Measurements from ENCODE around the gene CEACAM4.
"Not testable (repeated sequence)": the region's sequence is repeated elsewhere in the genome, so short reads cannot be mapped to it uniquely, and the experiment has no call there.

The CEACAM4 gene

GRCh38 chr19:41626877-41627276 lies at the start of gene CEACAM4:
CEACAM4 (minus strand) TSS chr19:41627074; CDS start chr19:41626963, 111 bp downstream.
- no peak within 1 kb of the TSS for H3K27ac ChIP-seq
- H3K9me3 ChIP-seq: peaks cover 21% of the 10 kb centered on the region
- H3K27me3 ChIP-seq: peaks cover 21% of the 10 kb centered on the region; the same call in 1 of the 2 replicates
- H3K9ac ChIP-seq: no peak within 1 kb of the TSS
- no peak within 1 kb of the TSS for H3K4me2 ChIP-seq
- no peaks in the 10 kb centered on the region for H4K20me1 ChIP-seq
- no peak for TF ChIP-seq Cebpa-rat (IDR thresholded peaks at IDR 0.05)
- H3K4me3 ChIP-seq: no peak within 1 kb of the TSS
- H3K4me1 ChIP-seq: no peaks in the 10 kb centered on the region
- no peaks in the 10 kb centered on the region for H3K36me3 ChIP-seq

- Histone ChIP-seq H3K4me1 (peaks cover 20% of the 10 kb centered on the region), H3K9me3 (peaks cover 19% of the 10 kb centered on the region), H3K27me3 (no peaks in the 10 kb centered on the region), H3K4me3 (no peak overlapping the region), H4K20me1 (no peaks in the 10 kb centered on the region), H3K27ac (no peak overlapping the region), H3K4me2 (no peak overlapping the region), H3K9ac (no peak overlapping the region), H3K36me3 (no peaks in the 10 kb centered on the region)
- TF ChIP-seq Cebpa-rat (IDR thresholded peaks at IDR 0.05): no peak
Measured at GRCh38 chr19:41671486-41671885, 44.6 kb upstream of the CEACAM4 start.

GRCh38 chr19:41670755-41671154 lies 43.9 kb upstream of the CEACAM4 start:
- Histone ChIP-seq H3K9me3 (peaks cover 26% of the 10 kb centered on the region), H3K4me3 (no peak overlapping the region), H3K27ac (no peak overlapping the region), H4K20me1 (no peaks in the 10 kb centered on the region), H3K36me3 (no peaks in the 10 kb centered on the region; the same call in 1 of the 2 replicates), H3K4me1 (peaks cover 20% of the 10 kb centered on the region), H3K4me2 (no peak overlapping the region), H3K27me3 (no peaks in the 10 kb centered on the region), H3K9ac (no peak overlapping the region)
- TF ChIP-seq Cebpa-rat (IDR thresholded peaks at IDR 0.05): no peak

- H3K27ac ChIP-seq: no peak overlapping the region
- peaks cover 40% of the 10 kb centered on the region for H3K9me3 ChIP-seq
- no peaks in the 10 kb centered on the region; the same call in 1 of the 2 replicates for H3K36me3 ChIP-seq
- TF ChIP-seq Cebpa-rat (IDR thresholded peaks at IDR 0.05): no peak
- no peaks in the 10 kb centered on the region for H4K20me1 ChIP-seq
- peaks cover 20% of the 10 kb centered on the region for H3K4me1 ChIP-seq
- H3K4me2 ChIP-seq: no peak overlapping the region
- H3K9ac ChIP-seq: no peak overlapping the region
- H3K27me3 ChIP-seq: no peaks in the 10 kb centered on the region
- no peak overlapping the region for H3K4me3 ChIP-seq
Measured at GRCh38 chr19:41668315-41668714, 41.4 kb upstream of the CEACAM4 start.

GRCh38 chr19:41666075-41666474 lies 39.2 kb upstream of the CEACAM4 start:
- Histone ChIP-seq H3K9ac (no peak overlapping the region), H3K27me3 (no peaks in the 10 kb centered on the region), H3K4me2 (no peak overlapping the region), H3K9me3 (peaks cover 29% of the 10 kb centered on the region), H3K27ac (no peak overlapping the region), H3K4me1 (peaks cover 10% of the 10 kb centered on the region), H3K4me3 (no peak overlapping the region), H3K36me3 (no peaks in the 10 kb centered on the region; the same call in 1 of the 2 replicates), H4K20me1 (no peaks in the 10 kb centered on the region)
- no peak for TF ChIP-seq Cebpa-rat (IDR thresholded peaks at IDR 0.05)

GRCh38 chr19:41657157-41657556 lies 30.3 kb upstream of the CEACAM4 start:
- Histone ChIP-seq H3K9ac (no peak overlapping the region), H3K27ac (peak overlapping the region; percentile 22), H3K4me3 (no peak overlapping the region), H3K27me3 (no peaks in the 10 kb centered on the region), H3K4me1 (peaks cover 16% of the 10 kb centered on the region), H3K9me3 (no peaks in the 10 kb centered on the region; the same call in 1 of the 2 replicates), H4K20me1 (no peaks in the 10 kb centered on the region), H3K36me3 (no peaks in the 10 kb centered on the region), H3K4me2 (peak overlapping the region; percentile 57)
- TF ChIP-seq Cebpa-rat (IDR thresholded peaks at IDR 0.05): no peak

GRCh38 chr19:41656756-41657155 lies 29.9 kb upstream of the CEACAM4 start:
- not testable (repeated sequence) for H3K9ac ChIP-seq, H3K36me3 ChIP-seq
- peak overlapping the region; percentile 57 for H3K4me2 ChIP-seq

GRCh38 chr19:41652250-41652649 lies 25.4 kb upstream of the CEACAM4 start:
- no peaks in the 10 kb centered on the region for H3K36me3 ChIP-seq
- no peak overlapping the region for H3K9ac ChIP-seq
- no peak overlapping the region for H3K4me3 ChIP-seq
- no peak for TF ChIP-seq Cebpa-rat (IDR thresholded peaks at IDR 0.05)
- H3K4me1 ChIP-seq: peaks cover 8% of the 10 kb centered on the region
- H3K27ac ChIP-seq: no peak overlapping the region
- H4K20me1 ChIP-seq: no peaks in the 10 kb centered on the region
- H3K4me2 ChIP-seq: no peak overlapping the region
- no peaks in the 10 kb centered on the region; the same call in 1 of the 2 replicates for H3K9me3 ChIP-seq
- no peaks in the 10 kb centered on the region for H3K27me3 ChIP-seq

More at GRCh38 chr19:41656756-41657155, 29.9 kb upstream of the CEACAM4 start:
- H3K27me3 ChIP-seq, H3K9me3 ChIP-seq, H4K20me1 ChIP-seq, H3K4me3 ChIP-seq: not testable (repeated sequence)
- Histone ChIP-seq H3K27ac (peak overlapping the region; percentile 22; the same call in 1 of the 2 replicates), H3K4me1 (peaks cover 16% of the 10 kb centered on the region)

- H3K4me3 ChIP-seq: no peak overlapping the region
- H4K20me1 ChIP-seq: no peaks in the 10 kb centered on the region
- H3K9me3 ChIP-seq: no peaks in the 10 kb centered on the region; the same call in 1 of the 2 replicates
- TF ChIP-seq Cebpa-rat (IDR thresholded peaks at IDR 0.05): no peak
- no peak overlapping the region for H3K4me2 ChIP-seq
- no peaks in the 10 kb centered on the region for H3K36me3 ChIP-seq
- H3K27me3 ChIP-seq: no peaks in the 10 kb centered on the region
- H3K4me1 ChIP-seq: no peaks in the 10 kb centered on the region
- H3K9ac ChIP-seq: no peak overlapping the region
- H3K27ac ChIP-seq: no peak overlapping the region
Measured at GRCh38 chr19:41649827-41650226, 23.0 kb upstream of the CEACAM4 start.

GRCh38 chr19:41646589-41647204 lies 19.8 kb upstream of the CEACAM4 start:
- no peaks in the 10 kb centered on the region for H3K9me3 ChIP-seq
- H3K27me3 ChIP-seq: no peaks in the 10 kb centered on the region
- TF ChIP-seq Cebpa-rat (IDR thresholded peaks at IDR 0.05): no peak
- H3K4me3 ChIP-seq: no peak overlapping the region
- no peaks in the 10 kb centered on the region for H3K36me3 ChIP-seq
- no peak overlapping the region for H3K9ac ChIP-seq
- H3K27ac ChIP-seq: no peak overlapping the region
- H4K20me1 ChIP-seq: no peaks in the 10 kb centered on the region
- no peaks in the 10 kb centered on the region for H3K4me1 ChIP-seq
- H3K4me2 ChIP-seq: no peak overlapping the region
